Cortex of kidney (tissue), 1 donor: ENCODE results near the gene NTSR1.

Source experiments
- DNase-seq: peaks from one replicate; lab custom pipeline; 2025; lab: John Stamatoyannopoulos, UW

Gene NTSR1

DNA sequence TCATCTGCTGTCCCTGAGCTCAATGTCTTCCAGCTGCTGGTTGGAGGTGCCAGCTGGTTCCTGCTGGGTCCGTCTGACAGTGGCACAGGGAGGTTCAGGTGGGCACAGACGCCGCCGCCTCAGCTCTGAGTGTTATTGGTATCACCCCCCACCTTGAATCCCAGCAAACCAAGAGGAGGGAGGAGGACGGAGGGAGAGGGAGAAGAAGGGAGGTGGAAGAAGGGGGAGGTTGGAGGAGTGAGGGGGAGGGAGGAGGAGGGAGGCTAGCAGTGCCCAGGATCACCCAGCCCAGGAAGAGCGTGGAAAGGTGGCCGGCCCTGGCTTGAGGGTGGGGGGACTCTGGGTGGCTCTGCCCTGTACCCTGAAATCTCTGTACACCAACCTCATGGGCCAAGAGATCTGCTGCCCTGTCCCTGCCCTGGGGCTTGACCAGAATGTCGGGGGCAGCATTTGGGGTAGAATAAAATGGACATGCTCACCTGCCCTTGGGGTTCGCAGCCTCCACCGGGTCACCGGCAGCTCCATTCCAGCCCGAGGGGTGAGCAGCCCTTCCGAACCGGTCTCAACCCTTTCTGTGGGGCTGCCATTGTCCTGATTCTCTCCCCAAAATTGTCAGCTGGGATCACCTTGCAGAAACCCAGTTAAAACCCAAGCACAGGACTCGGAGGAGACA lies 17.1 kb downstream of the NTSR1 start:
- no peak for DNase-seq

GRCh38 chr20:62726276-62726675 lies 17.6 kb downstream of the NTSR1 start:
- no peak for DNase-seq

DNA sequence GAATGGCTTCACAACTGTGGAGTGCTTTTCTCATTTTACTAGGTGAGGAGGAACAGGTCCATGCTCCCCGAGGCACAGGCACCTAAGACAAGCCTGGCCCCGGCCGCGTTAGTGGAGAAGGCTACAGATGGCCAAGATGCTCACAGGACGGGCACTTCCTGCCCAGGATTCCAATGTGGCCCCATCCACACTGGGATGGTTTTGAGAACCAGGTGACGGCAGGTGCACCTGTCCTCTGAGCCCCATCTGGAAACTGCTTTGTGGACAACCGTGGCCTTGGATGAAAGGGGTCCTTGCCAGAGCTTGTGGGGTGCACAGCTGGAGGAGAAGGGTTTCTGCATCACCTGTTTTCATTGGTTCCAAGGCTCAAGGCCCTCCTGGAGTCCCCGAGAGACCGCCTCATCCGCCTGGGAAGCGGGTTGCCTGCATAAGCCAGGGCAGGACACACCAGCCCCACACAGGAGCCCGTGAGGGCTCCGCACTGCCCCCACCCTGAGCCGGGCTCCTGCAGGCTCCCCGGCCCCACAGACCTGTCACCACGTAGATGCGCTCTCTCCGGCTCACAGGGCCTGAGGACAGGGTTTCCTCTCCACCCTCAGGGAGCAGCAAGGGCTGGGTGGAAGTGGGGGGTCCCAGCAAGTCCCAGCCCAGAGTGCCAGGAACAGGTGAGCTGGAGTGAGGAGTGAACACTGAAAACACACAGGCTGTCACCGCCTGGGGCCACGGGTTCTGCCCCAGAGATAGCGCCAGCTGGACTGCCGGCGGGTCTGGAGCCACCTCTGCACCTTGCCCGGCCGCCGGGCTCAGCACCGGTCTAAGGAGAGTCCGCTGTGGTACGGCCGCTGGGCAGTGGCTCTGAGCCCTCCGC lies 18.3 kb downstream of the NTSR1 start:
- no peak for DNase-seq

DNA sequence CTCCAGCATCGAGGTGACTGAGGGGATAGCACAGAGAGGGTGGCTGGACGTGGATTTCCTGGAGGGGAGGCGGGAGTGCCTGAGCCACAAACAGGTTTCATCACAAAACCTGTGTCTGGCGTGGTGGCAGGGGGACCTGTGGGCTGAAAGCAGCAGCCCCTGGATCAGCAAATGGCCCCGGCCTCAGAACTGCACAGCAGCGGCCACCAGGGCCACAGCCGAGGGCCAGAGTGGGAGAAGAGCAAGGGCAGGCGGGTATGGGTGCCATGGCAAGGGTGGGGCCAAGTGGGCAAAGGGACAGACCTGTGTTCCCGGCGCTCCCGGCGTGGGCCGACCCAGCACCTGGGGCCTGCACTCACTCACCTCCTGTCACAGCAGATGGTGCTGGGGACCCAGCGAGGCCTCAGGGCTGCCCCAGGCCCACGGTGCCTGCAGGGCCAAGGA lies 19.0 kb downstream of the NTSR1 start:
- no peak for DNase-seq

GRCh38 chr20:62728028-62728780 lies 19.6 kb downstream of the NTSR1 start:
- no peak for DNase-seq

GRCh38 chr20:62728781-62729300 lies 20.2 kb downstream of the NTSR1 start:
- DNase-seq, result no peak

- no peak for DNase-seq
Observed at GRCh38 chr20:62730481-62730880, 21.8 kb downstream of the NTSR1 start.

- DNase-seq, result no peak
Observed at GRCh38 chr20:62732031-62732760, 23.6 kb downstream of the NTSR1 start.

DNA sequence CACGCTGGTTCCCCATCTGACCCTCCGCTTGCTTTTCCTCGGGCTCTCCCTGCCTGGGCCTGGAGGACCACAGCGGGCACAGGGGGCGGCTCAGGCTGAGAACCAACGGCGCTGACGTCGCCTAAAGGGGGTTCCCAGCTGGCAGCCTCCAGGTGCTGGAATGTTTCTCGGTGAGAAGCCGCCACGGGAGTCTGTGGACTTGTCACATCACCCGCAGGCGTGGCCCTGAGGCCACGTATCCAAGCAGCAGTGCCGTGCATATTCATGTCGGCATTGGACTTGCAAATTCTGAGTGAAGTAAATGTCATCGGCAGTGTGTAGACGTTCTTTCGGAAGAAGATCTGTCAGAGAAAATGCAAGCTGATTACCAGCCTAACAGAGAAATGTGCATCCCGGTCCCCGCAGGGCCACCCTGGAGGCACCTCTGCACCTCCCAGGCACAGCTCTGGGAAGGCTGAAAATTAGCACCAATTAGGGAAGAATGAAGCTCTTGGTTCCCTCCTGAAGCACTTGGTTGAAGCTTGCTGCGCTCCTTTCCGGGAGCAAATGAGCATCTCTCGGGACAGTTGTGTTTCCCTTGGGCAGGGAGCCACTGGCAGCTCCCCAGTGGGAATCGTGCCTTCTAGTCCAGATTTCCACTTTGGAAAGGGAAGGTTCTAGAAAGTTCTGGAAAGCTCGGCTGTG lies 24.3 kb downstream of the NTSR1 start:
- DNase-seq, result no peak

DNA sequence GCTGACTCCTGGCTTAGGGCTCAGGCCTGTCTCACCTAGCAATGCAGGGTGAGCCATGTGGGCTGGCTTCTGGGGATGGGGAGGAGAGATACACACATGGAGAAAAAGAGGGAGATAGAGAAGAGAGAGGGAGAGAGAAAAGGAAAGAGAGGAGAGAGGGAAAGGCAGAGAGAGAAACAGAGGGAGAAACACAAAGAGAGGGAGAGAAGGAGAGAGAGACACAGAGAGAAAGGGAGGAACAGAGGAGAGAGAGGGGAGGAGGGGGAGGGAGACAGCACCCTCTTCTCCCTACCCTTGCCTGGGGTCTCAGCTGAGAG lies 24.8 kb downstream of the NTSR1 start:
- DNase-seq, result no peak

DNA sequence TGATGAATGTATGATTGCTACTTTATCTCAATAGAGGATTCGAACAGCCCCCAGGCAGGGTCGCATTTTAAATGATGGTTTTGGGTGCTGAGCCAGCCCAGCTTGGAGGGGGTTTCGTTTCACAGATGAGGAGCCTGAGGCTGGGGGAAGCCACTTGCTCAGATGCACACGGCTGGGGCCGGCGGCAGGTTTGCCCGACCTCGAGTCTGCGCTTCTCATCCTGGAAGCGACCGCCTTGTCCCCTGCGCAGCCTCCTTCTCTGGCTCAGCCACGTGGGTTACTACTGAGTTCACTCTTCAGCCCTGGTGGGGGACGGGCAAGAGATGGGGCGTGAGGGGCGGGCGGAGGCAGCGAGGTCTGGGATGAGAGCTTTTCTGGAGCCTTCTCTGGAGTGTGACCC lies 25.3 kb downstream of the NTSR1 start:
- DNase-seq, result no peak

GRCh38 chr20:62734326-62734725 lies 25.7 kb downstream of the NTSR1 start:
- DNase-seq, result no peak

GRCh38 chr20:62734881-62735280 lies 26.2 kb downstream of the NTSR1 start:
- DNase-seq, result no peak

GRCh38 chr20:62735331-62735821 lies 26.7 kb downstream of the NTSR1 start:
- no peak for DNase-seq

DNA sequence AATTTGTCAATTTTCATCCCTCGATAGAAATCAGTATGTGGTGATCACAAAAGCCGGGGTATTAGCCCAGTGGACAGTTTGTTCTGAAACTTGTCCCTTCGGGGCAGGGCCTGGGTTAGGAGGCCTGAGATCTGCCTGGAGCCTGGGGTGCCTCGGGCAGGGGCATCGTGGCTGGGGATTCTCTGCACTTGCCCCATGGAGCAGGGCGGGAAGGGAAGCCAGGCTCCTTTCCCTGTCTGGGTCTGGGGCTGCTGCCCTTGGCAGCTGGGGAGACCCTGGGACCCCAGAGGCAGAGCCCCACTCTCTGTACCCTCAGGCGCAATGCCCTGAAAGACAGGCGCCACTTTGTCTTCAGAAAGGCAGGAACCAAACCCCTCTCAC lies 27.4 kb downstream of the NTSR1 start:
- DNase-seq, result no peak

DNA sequence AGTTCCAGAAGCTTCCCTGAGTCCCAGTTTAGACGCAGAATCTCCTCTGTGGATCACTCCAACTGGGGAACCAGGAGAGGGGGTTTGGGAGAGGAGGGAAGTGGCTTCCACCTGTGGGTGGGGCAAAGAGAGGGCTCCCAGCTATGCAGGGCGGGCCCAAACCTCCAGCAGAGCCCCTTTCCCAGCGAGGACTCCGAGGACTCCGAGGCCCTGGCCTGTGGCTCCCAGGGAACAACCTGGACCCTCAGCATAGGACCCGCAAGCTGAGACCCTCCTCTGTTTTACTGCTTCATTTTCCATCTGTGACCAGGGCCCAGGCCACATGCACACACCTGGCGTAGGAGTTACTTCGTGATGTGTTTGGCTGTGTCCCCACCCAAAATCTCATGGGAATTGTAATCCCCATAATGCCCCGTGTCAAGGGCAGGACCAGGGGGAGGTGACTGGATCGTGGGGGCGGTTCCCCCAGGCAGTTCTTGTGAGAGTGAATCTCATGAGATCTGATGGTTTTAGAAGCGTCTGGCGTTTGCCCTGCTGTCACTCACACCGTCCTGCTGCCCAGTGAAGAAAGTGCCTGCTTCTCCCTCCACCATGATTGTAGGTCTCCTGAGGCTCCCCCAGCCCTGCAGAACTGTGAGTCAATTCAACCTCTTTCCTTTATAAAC lies 27.9 kb downstream of the NTSR1 start:
- no peak for DNase-seq

GRCh38 chr20:62737271-62737811 lies 28.7 kb downstream of the NTSR1 start:
- DNase-seq, result no peak

DNA sequence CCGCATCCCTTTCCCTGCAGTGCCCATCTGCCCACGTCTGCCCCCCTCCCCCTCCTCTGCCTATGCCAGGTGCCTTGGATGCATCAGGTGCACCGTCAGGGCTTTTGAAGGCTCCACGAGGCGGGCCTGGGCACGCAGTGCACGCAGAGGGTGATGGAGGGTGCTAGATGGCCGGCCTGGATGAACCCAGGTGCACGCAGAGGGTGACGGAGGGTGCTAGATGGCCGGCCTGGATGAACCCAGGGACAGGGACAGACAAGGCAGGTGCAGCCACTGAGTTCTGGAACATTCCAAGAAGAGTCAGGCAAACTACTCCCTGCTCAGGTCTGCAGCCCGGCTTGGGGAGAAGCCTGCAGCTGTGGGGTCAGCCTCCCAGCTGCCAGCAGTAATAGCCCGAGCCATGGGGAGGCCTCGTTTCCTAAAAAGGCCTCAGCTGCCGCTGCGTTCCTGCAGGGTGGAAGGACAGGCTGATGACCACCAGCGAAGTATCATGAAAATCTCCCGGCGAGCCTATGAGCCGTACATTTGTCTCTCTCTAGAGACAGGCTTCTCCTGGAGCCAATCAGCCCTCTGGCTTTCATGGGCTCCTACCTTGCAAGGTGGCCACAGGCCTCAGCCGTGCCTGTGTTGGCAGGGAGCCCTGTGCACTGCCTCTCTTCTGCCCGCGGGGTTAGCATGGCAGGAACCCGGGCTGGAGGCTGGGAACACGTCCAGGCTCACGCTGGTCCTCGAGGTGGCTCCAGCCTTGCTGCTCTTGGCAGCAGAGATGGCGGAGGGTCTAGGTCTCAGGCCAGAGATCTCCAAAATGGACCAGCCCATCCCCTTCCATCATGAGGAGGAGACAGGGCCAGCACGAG lies 29.6 kb downstream of the NTSR1 start:
- DNase-seq, result no peak

GRCh38 chr20:62739067-62739466 lies 30.4 kb downstream of the NTSR1 start:
- DNase-seq, result no peak
